GM18505 (cell line): ENCODE measurements around the gene PPL.
"Not testable (repeated sequence)": the region's sequence is repeated elsewhere in the genome, so short reads cannot be mapped to it uniquely, and the experiment has no call there.

Source experiments
- ATAC-seq: cut with Tn5 transposase; IDR thresholded peaks from one replicate; pipeline ENCODE4 v1.9.1; 2021; ENCODE audit not compliant: unreplicated experiment
- POLR2A ChIP-seq: IDR thresholded peaks from 4 replicates; pipeline ENCODE4 v1.6.1; 2011; ENCODE audit warnings: borderline replicate concordance; ENCODE audit not compliant: insufficient read depth, insufficient read length; ENCODE audit errors: extremely low read depth

The PPL gene

GRCh38 chr16:4933871-4934395 is 3.0 kb downstream of the PPL start:
- TF ChIP-seq POLR2A, result no peak
- ATAC-seq, result no peak

- no peak for ATAC-seq
- no peak for TF ChIP-seq POLR2A
Observed at GRCh38 chr16:4933433-4933832, 3.5 kb downstream of the PPL start.

DNA sequence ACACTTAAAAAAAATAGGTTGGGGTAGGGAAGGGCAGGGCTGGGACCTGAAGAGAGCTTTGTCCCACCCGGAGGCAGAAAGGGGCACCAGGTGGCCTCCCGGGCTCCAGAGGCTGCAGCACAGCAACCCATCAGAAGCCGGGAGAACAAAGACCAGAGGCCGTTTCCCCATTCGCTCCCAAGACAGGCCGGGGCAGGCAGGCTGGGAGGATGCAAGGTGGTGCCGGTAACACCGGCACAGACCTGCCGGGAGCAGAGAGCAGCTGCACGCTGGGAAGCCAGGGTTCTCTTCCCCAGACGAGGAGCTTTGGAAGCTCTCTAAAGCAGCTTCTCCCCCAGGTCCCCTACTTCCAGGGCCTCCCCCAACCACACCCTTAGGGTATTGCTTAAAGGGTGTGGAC is 5.6 kb downstream of the PPL start:
- no peak for TF ChIP-seq POLR2A
- ATAC-seq, result no peak

GRCh38 chr16:4929619-4930018 is 7.3 kb downstream of the PPL start:
- not testable (repeated sequence) for ATAC-seq

GRCh38 chr16:4928227-4928626 is 8.7 kb downstream of the PPL start:
- no peak for ATAC-seq
- TF ChIP-seq POLR2A, result no peak

DNA sequence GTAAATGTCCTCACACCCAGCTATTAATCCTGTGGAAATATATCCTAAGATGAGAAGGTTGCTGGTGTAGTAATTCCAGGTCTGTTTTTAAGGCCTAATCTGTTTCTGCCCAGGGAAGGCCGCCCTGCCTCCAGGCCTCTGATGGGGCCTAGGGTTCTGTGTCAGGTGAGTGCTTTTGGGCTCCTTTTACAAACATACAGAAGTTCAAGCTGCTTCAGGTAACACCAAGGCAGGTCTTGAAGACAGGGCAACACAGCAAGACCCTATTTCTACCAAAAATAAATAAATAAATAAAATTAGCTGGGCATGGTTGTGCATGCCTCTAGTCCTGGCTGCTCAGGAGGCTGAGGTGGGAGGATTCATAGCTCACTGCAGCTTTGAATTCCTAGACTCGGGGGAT is 9.3 kb downstream of the PPL start:
- TF ChIP-seq POLR2A, result no peak
- no peak for ATAC-seq

DNA sequence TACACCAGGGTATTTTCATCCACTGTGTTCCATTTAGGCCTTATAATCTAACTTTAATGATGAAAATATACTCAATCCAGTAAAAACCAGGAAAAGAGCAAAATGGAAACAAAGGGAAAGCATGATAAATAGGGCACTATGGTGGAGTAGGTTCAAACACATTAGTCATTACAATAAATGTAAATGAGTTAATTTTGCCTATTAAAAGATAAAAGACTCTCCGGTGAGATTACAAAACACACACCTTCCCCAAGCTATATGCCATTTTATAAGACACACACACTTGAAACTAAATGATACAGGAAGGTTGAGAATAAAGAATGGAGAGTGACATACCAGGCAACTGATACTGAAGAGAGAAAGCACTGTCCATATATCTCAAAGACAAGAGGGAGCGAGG is 10.0 kb downstream of the PPL start:
- TF ChIP-seq POLR2A, result no peak
- no peak for ATAC-seq

GRCh38 chr16:4925791-4926190 is 11.2 kb downstream of the PPL start:
- no peak for TF ChIP-seq POLR2A
- no peak for ATAC-seq

DNA sequence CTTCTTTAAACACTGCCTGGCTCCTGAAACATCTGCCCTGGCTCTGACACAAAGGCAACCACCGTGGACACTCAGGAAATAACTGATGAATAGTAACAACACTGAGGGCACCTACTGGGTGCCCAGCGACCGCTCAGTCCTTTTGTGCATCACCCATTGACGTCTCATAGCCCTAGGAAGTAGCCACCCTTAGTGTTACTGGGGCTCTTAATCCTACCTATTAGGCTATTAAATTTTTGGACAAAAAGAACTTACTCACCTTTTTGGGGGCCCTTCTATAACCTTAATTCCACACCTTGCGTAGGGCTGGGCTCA is 11.7 kb downstream of the PPL start:
- ATAC-seq, result no peak
- no peak for TF ChIP-seq POLR2A

DNA sequence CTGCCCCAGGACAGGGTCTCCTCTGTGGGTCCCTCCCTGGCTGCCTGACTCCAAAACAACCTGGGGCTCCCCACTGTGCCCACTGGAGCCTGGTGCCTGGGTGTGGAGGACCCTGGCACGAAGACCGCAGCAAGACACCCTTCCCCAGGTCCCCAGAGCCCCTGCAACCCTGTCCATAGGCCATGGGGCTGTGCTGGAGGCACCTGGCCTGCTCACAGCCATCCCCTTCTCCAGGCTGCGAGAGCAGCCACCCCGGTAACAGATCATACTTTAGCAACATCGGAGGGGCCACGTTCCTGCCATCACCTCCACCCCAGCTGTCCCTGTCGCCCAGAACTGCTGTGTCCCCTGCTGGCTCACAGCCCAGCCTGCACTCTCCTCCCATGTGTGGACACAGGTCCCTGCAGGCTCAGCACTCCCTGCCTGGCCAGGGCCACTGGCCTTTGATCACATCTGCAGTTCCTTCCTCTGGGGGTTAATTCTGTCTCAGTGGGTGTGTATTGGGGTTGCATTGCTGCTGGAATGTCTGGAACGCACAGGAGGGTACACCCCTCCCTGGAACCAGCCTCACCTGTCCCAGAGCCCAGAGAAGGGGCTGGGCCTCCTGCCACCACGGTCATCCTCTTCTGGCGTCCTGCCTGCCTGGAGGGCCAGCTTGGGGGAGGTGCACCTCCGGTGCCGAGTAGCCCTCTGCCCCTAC is 12.2 kb downstream of the PPL start:
- ATAC-seq, result no peak
- TF ChIP-seq POLR2A, result no peak

DNA sequence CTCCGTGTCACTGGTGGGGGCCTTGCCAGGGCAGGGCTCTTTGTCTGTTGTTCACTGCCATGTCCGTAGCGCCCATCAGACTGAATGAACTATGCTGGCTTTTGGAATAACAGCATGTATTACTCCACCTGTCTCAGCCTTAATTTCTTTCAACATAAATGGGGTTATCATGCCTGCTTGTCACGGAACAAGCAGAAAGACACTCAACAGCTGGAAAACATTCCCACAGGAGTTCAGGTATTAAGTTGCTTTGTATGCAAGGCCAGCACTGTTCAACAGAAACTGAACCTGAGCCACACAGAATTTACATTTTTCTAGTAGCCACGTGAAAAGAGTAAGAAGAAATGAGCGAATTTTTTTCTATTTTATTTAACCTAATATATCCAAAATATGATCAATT is 13.1 kb downstream of the PPL start:
- ATAC-seq, result no peak
- TF ChIP-seq POLR2A, result no peak

GRCh38 chr16:4922721-4923342 is 14.1 kb downstream of the PPL start:
- TF ChIP-seq POLR2A, result no peak

GRCh38 chr16:4920826-4921225 is 16.1 kb downstream of the PPL start:
- TF ChIP-seq POLR2A, result no peak
- no peak for ATAC-seq

More at GRCh38 chr16:4922721-4923342, 14.1 kb downstream of the PPL start:
- no peak for ATAC-seq

- no peak for TF ChIP-seq POLR2A
- ATAC-seq, result no peak
Observed at GRCh38 chr16:4918781-4919251, 18.1 kb downstream of the PPL start.
